GM10266 (cell line): ENCODE results near the gene GNPNAT1.
"Not testable (repeated sequence)": the region's sequence is repeated elsewhere in the genome, so short reads cannot be mapped to it uniquely, and the experiment has no call there.

ENCODE experiments used
- DNase-seq: peaks from one replicate; pipeline ENCODE4 v3.0.0; 2012; ENCODE audit errors: extremely low spot score
- CTCF ChIP-seq: IDR thresholded peaks from 2 replicates; pipeline ENCODE4 v1.5.1; 2012; ENCODE audit warnings: mild to moderate bottlenecking, low read depth; ENCODE audit not compliant: control insufficient read depth, insufficient read depth; ENCODE audit errors: missing control alignments

GNPNAT1 gene

GRCh38 chr14:52729585-52729924 lies 61.9 kb downstream of the GNPNAT1 start:
- DNase-seq, result no peak
- no peak for TF ChIP-seq CTCF

- not testable (repeated sequence) for DNase-seq
Measured at GRCh38 chr14:52729035-52729434, 62.4 kb downstream of the GNPNAT1 start.

- DNase-seq, result not testable (repeated sequence)
Measured at GRCh38 chr14:52727509-52727908, 63.9 kb downstream of the GNPNAT1 start.
